D721Med (cell line): ENCODE measurements around the gene UGT8.

Source experiments
- DNase-seq: peaks from one replicate; pipeline ENCODE4 v3.0.0; 2011; ENCODE audit warnings: low spot score; ENCODE audit not compliant: insufficient read length
- FAIRE-seq: peaks from 2 replicates; lab custom pipeline; 2011; peaks lifted over from hg19 to GRCh38; lab: Jason Lieb, UNC
- CTCF ChIP-seq: IDR thresholded peaks from 2 replicates; pipeline ENCODE4 v1.5.1; 2012; ENCODE audit warnings: mild to moderate bottlenecking, control low read depth; ENCODE audit not compliant: insufficient read depth; ENCODE audit errors: missing control alignments

UGT8 gene

DNA sequence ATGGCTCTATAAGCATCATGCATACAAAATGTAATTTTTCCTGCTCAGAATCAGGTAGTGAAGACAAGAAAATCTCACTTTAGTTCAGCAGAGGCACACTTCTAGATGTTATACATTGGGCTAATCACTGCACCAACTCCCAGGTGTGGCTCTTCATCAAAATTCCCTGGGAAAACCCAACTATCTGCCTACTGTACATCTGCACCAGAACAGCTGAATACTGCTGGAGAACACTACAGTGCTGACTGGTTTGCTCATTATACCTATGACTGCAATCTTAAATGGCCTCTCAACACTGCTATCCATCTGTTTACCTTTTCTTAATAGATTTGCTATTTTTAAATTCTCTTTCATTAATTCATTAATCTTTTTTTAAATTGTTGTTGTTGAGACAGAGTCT lies 92.0 kb downstream of the UGT8 start:
- no peak for TF ChIP-seq CTCF
- DNase-seq (no peak), FAIRE-seq (no peak)

GRCh38 chr4:114691865-114692264 lies 93.3 kb downstream of the UGT8 start:
- DNase-seq (no peak), FAIRE-seq (no peak)
- TF ChIP-seq CTCF, result no peak

DNA sequence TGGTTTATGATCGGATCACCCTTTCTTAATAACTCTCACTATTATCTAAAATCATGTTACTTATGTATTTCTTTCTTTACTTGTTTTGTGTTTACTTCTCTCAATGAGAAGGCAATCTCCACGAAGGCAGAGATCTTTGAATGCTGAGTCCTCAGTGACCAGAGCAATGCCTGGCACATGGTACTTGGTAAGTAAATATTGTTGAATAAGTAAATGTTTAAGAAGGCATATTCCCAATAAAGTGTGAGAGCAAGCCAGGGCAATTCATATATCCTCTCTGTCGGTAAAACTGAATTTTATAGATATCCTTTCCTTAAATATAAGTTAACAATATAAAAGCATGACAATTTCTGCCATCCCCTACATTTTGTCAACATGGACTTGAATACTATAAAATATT lies 94.4 kb downstream of the UGT8 start:
- no peak for TF ChIP-seq CTCF
- FAIRE-seq (no peak), DNase-seq (no peak)

DNA sequence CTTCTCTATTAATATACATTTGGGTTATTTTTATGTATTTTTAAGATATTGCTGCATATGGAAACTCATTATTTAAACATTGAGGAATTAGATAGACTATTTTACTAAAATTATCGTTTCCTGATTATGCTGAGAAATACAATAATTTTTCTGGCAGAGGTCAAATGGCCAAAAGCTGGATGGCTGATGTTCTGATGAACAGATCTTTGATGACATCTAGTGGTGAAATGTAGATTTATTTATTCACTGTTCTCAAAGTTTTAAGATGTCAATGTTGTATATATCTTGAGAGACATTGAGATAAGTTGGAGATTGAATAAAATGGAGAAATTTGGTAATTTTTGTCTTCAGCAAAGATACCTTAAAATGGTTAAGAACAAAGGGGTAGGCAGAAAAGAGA lies 96.2 kb downstream of the UGT8 start:
- peak; percentile 88 for FAIRE-seq
- no peak for DNase-seq
- TF ChIP-seq CTCF, result peak; percentile 65

DNA sequence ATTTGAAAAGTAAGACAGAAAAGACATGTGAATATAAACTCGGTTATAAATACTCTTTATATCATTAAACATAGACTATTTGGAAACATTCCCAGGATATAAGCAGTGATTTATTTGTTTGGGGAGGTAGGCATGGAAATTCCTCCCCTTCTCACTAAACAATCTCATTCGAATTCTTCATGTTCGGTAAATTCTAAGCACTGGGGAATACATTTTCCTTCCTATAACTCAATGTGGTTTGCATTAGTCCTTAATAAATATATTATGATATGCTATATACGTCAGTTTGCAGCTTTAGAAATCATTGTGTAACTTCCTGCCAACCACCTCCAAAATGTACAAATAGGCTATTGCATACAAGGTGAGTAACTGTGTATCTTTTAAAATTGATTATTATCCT lies 99.6 kb downstream of the UGT8 start:
- TF ChIP-seq CTCF, result no peak
- no peak for DNase-seq
- FAIRE-seq, result no peak

DNA sequence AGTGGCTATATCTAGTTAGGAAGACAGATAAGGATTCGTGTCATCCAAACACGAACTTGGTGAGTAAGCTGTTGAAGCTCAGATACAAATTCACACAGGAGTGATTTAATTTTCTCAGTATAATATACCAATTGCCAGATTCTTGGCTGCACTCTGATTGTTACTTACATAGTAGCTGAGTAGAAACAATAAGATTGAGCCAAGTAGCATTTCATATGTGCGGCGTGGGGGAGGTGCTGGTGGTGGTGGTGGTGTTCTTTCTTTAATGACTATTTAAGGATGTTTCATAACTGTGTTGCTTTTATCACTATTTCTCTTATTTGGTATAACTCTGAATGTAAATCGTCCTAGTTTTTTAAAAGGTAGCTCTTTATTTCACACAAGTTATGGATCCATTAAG lies 102.9 kb downstream of the UGT8 start:
- TF ChIP-seq CTCF, result no peak
- DNase-seq, result no peak
- FAIRE-seq, result no peak

- no peak for FAIRE-seq
- TF ChIP-seq CTCF, result no peak
- DNase-seq, result no peak
These were observed 118.8 kb downstream of the UGT8 start for GRCh38 chr4:114717432-114717831.
